ENCODE measurements around the gene FNBP1.

DNA sequence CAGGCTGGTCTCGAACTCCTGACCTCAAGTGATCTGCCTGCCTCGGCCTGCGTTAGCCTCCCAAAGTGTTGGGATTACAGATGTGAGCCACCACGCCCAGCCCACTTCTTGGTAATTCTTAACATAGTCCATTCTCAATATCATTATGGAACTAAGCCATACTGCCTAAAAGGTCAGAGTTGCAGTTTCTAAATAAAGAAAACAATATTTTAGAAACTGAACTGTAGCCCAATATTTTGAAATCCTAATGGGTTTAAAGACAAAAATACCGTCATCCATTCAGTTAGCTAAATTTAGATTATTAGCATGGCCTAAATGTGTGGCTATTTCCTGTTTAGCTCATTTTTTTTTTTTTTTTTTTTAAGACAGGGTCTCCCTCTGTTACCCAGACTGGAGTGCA, 108.2 kb downstream of the FNBP1 start:
- TF ChIP-seq YY1 (IDR thresholded peaks at IDR 0.05; ENCODE audit: low read depth, low read length) (no peak), ATF2 (IDR thresholded peaks at IDR 0.05; ENCODE audit: low read length) (no peak), RNF2 (IDR thresholded peaks at IDR 0.05; ENCODE audit: borderline replicate concordance, low read depth, low read length, missing control alignments, poor library complexity, severe bottlenecking) (no peak), CTBP2 (IDR thresholded peaks at IDR 0.05; ENCODE audit: borderline replicate concordance, insufficient read depth, insufficient read length, low read length) (no peak), CBX8 (IDR thresholded peaks at IDR 0.05; ENCODE audit: borderline replicate concordance, low read depth, low read length) (no peak), RAD21 (IDR thresholded peaks at IDR 0.05 in 1 of 2, conservative IDR thresholded peaks at IDR 0.05 in 1 of 2; ENCODE audit: low read depth in 2 of 2, low read length in 2 of 2) (no peak), POLR2A (IDR thresholded peaks at IDR 0.05; ENCODE audit: control extremely low read depth in 1 of 2, low read depth in 2 of 2, low read length in 2 of 2) (no peak), TCF12 (IDR thresholded peaks at IDR 0.05; ENCODE audit: low read depth, low read length) (no peak)
- TF ChIP-seq, protein P1, sequence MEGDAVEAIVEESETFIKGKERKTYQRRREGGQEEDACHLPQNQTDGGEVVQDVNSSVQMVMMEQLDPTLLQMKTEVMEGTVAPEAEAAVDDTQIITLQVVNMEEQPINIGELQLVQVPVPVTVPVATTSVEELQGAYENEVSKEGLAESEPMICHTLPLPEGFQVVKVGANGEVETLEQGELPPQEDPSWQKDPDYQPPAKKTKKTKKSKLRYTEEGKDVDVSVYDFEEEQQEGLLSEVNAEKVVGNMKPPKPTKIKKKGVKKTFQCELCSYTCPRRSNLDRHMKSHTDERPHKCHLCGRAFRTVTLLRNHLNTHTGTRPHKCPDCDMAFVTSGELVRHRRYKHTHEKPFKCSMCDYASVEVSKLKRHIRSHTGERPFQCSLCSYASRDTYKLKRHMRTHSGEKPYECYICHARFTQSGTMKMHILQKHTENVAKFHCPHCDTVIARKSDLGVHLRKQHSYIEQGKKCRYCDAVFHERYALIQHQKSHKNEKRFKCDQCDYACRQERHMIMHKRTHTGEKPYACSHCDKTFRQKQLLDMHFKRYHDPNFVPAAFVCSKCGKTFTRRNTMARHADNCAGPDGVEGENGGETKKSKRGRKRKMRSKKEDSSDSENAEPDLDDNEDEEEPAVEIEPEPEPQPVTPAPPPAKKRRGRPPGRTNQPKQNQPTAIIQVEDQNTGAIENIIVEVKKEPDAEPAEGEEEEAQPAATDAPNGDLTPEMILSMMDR (IDR thresholded peaks at IDR 0.05; ENCODE audit: control extremely low read depth in 1 of 3, insufficient read depth in 1 of 3, low read depth in 1 of 3, low read length in 3 of 3), result no peak
